GM03348 (cell line): ENCODE measurements around the gene WDR19.
A peak's percentile ranks its signal among the peaks of the same experiment; 100 is the strongest.
"Not testable (repeated sequence)": the region's sequence is repeated elsewhere in the genome, so short reads cannot be mapped to it uniquely, and the experiment has no call there.

Experiments
- DNase-seq: peaks from one replicate; pipeline ENCODE4 v3.0.0; 2012; ENCODE audit warnings: low spot score

WDR19 gene

GRCh38 chr4:39181905-39182638 is at the start of gene WDR19:
TSS of gene WDR19 (plus strand) at chr4:39182529. CDS start at chr4:39182558, 29 bp downstream.
- DNase-seq: peak; percentile 99

GRCh38 chr4:39133623-39134022 is 48.7 kb upstream of the WDR19 start:
- no peak for DNase-seq

- DNase-seq: no peak
Measured at GRCh38 chr4:39134683-39135306, 47.5 kb upstream of the WDR19 start.

GRCh38 chr4:39138227-39138626 is 44.1 kb upstream of the WDR19 start:
- DNase-seq: not testable (repeated sequence)

- no peak for DNase-seq
Measured at GRCh38 chr4:39146211-39146610, 36.1 kb upstream of the WDR19 start.

GRCh38 chr4:39154009-39154408 is 28.3 kb upstream of the WDR19 start:
- no peak for DNase-seq

GRCh38 chr4:39157520-39157919 is 24.8 kb upstream of the WDR19 start:
- DNase-seq: no peak

GRCh38 chr4:39166177-39166576 is 16.2 kb upstream of the WDR19 start:
- no peak for DNase-seq

- no peak for DNase-seq
Measured at GRCh38 chr4:39166669-39167068, 15.7 kb upstream of the WDR19 start.

GRCh38 chr4:39169426-39169825 is 12.9 kb upstream of the WDR19 start:
- no peak for DNase-seq

- DNase-seq: no peak
Measured at GRCh38 chr4:39170301-39170700, 12.0 kb upstream of the WDR19 start.

- no peak for DNase-seq
Measured at GRCh38 chr4:39178706-39179105, 3.6 kb upstream of the WDR19 start.

GRCh38 chr4:39179681-39180080 is 2.6 kb upstream of the WDR19 start:
- no peak for DNase-seq

GRCh38 chr4:39180629-39181028 is 1.7 kb upstream of the WDR19 start:
- DNase-seq: not testable (repeated sequence)

GRCh38 chr4:39181520-39181904 is 817 bp upstream of the WDR19 start:
- no peak for DNase-seq

GRCh38 chr4:39201963-39202362 is 19.6 kb downstream of the WDR19 start:
- DNase-seq: no peak

GRCh38 chr4:39204543-39204942 is 22.2 kb downstream of the WDR19 start:
- DNase-seq: no peak

GRCh38 chr4:39205000-39205399 is 22.7 kb downstream of the WDR19 start:
- DNase-seq: no peak

- no peak for DNase-seq
Measured at GRCh38 chr4:39205476-39205875, 23.1 kb downstream of the WDR19 start.

GRCh38 chr4:39227906-39228305 is 45.6 kb downstream of the WDR19 start:
- DNase-seq: no peak

GRCh38 chr4:39228377-39228776 is 46.0 kb downstream of the WDR19 start:
- no peak for DNase-seq

GRCh38 chr4:39230462-39230861 is 48.1 kb downstream of the WDR19 start:
- no peak for DNase-seq

GRCh38 chr4:39231660-39232059 is 49.3 kb downstream of the WDR19 start:
- no peak for DNase-seq

GRCh38 chr4:39232100-39232499 is 49.8 kb downstream of the WDR19 start:
- DNase-seq: no peak
